Spleen (tissue), 11 donors: ENCODE data around the gene MYNN. TPM values are rescaled to one million over a fixed set of nuclear protein-coding genes. Genes with fewer than 3 reads are reported as not detected.

Experiments
- DNase-seq: peaks from one replicate; pipeline ENCODE4 v3.0.0-alpha.2; 2020
- H3K27ac ChIP-seq, 8 donors: fragments of 200-600 bp; sonication (generic) in 7 of 8; 1 replicate in 4 of 8; 2 replicates in 4 of 8; pipeline versions ENCODE4 v1.5.0 to v1.8.0; 2016 to 2021; ENCODE audit warnings: inconsistent platforms in 4 of 8, mild to moderate bottlenecking in 4 of 8, moderate library complexity in 1 of 8
- H3K27me3 ChIP-seq, 7 donors: fragments of 200-600 bp; sonication (generic) in 6 of 7; replicated peaks in 1 of 7; 1 replicate in 4 of 7; 2 replicates in 3 of 7; pipeline versions ENCODE4 v1.5.0 to v1.8.0; 2016 to 2021; ENCODE audit warnings: inconsistent platforms in 3 of 7, mild to moderate bottlenecking in 1 of 7
- H3K36me3 ChIP-seq, 6 donors: fragments of 200-600 bp; sonication (generic) in 5 of 6; 1 replicate in 4 of 6; 2 replicates in 2 of 6; pipeline versions ENCODE4 v1.5.0 to v1.8.0; 2016 to 2021; ENCODE audit warnings: inconsistent platforms in 2 of 6
- H3K4me1 ChIP-seq, 6 donors: fragments of 200-600 bp; sonication (generic) in 5 of 6; 1 replicate in 3 of 6; 2 replicates in 3 of 6; pipeline versions ENCODE4 v1.5.0 to v1.8.0; 2016 to 2021; ENCODE audit warnings: inconsistent platforms in 3 of 6
- H3K4me3 ChIP-seq, 8 donors: fragments of 200-600 bp; sonication (generic) in 7 of 8; 1 replicate in 4 of 8; 2 replicates in 4 of 8; pipeline versions ENCODE4 v1.5.0 to v1.8.0; 2016 to 2021; ENCODE audit warnings: inconsistent platforms in 4 of 8, mild to moderate bottlenecking in 4 of 8, moderate library complexity in 2 of 8
- H3K9me3 ChIP-seq, 8 donors: fragments of 200-600 bp; sonication (generic) in 7 of 8; 1 replicate in 4 of 8; 2 replicates in 4 of 8; pipeline versions ENCODE4 v1.5.0 to v1.8.0; 2016 to 2021; ENCODE audit warnings: inconsistent platforms in 4 of 8
- POLR2A ChIP-seq, 3 donors: fragments of 450-650 bp; IDR thresholded peaks; one replicate each; pipeline ENCODE4 v1.5.1; 2017; ENCODE audit warnings: antibody characterized with exemption in 3 of 3, mild to moderate bottlenecking in 1 of 3
- POLR2AphosphoS5 ChIP-seq, 3 donors: sonication (generic); formaldehyde crosslinking; IDR thresholded peaks; one replicate each; pipeline ENCODE4 v1.5.1; 2017; ENCODE audit warnings: antibody characterized with exemption in 3 of 3
- WGBS, 5 donors: extraction: QIAGEN DNeasy Blood & Tissue Kit in 3 of 5; methylation state at CpG; one replicate each; pipeline versions ENCODE4 v1.1.5 to v1.1.7; 2013 to 2018; 5-methylcytosine and 5-hydroxymethylcytosine counted together
- intact Hi-C: fragments of 100-400 bp; cut with DNase I; formaldehyde crosslinking; loops from one replicate; pipeline ENCODE4 v1.15.0; 2023; ENCODE audit warnings: low total_unique reads
- polyA plus RNA-seq, 3 donors: library from polyadenylated mRNA; stranded (reverse); fragments of 200-250 nt; gene quantifications; one replicate each; pipeline ENCODE4 v1.2.1, GENCODE V29; 2013
- total RNA-seq, 7 donors: library from RNA; depleted of rRNA in 3 of 7; stranded (reverse); fragments of >200 nt in 3 of 7; fragmentation: NEBNext Ultra II Directional in 4 of 7; extraction: Animal tissue kit (Norgen Biotek cat#: 25700) in 4 of 7; gene quantifications; one replicate each; pipeline versions ENCODE4 v1.1.0 to v1.2.1, GENCODE V29; 2016 to 2021
- TF ChIP-seq, protein P1 (sequence below), 11 experiments: fragments of 200-600 bp in 7 of 11; fragments of 450-650 bp in 4 of 11; sonication (generic) in 4 of 11; IDR thresholded peaks in 8 of 11; conservative IDR thresholded peaks in 3 of 11; 1 replicate in 7 of 11; 2 replicates in 4 of 11; pipeline versions ENCODE4 v1.4.0 to v1.8.0; 2016 to 2021; ENCODE audit warnings: antibody characterized with exemption in 11 of 11, inconsistent platforms in 4 of 11, mild to moderate bottlenecking in 1 of 11
- donor health status: healthy with polysubstance abuse.
- donor health status: DM: no; HTN: no; CAD: no; lungs with moderate emphysema.
- donor health status: DM: no; HTN: no; CAD: no.
- donor health status: Bipolar disorder and iron deficiency.
- donor health status: healthy.
- donor health status: DM: no; HTN: no; CAD: no.
- donor health status: DM: yes; HTN: yes; CAD: no.

Gene MYNN
- total and polyA plus RNA-seq, 10 donors: 8.3 to 21.8 (median 16.0) TPM

DNA sequence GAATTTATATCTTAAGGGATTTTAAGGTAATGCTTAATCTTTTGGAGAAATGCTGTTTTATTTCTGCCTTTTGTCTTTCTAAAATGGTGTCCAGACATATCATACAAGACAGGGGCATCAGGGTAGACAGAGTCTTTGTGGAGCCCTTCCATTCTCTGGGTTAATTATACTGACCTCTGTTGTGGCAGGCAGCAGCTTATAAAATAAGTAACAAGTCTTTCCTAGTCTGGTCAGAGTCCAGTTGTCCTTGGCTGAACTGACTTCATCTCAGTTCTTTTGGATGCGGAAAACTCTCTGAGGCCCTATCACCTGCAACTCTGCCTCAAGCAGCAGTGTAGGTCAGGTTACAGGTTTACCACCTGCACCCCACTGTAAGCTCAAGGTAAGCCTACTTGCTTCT, 19.2 kb downstream of the MYNN start:
- no peak for DNase-seq
- intact Hi-C loops: no loop called here
- Histone ChIP-seq H3K27ac (no peak overlapping the region), H3K4me3 (no peak overlapping the region), H3K36me3 (peaks cover 0 to 63% (median 23%) of the 10 kb centered on the region in 6 donors), H3K9me3 (no peaks in the 10 kb centered on the region), H3K27me3 (no peaks in the 10 kb centered on the region), H3K4me1 (no peaks in the 10 kb centered on the region)
- TF ChIP-seq POLR2AphosphoS5 (IDR thresholded peaks at IDR 0.05) (no peak), POLR2A (IDR thresholded peaks at IDR 0.05) (no peak)
- TF ChIP-seq, protein P1, sequence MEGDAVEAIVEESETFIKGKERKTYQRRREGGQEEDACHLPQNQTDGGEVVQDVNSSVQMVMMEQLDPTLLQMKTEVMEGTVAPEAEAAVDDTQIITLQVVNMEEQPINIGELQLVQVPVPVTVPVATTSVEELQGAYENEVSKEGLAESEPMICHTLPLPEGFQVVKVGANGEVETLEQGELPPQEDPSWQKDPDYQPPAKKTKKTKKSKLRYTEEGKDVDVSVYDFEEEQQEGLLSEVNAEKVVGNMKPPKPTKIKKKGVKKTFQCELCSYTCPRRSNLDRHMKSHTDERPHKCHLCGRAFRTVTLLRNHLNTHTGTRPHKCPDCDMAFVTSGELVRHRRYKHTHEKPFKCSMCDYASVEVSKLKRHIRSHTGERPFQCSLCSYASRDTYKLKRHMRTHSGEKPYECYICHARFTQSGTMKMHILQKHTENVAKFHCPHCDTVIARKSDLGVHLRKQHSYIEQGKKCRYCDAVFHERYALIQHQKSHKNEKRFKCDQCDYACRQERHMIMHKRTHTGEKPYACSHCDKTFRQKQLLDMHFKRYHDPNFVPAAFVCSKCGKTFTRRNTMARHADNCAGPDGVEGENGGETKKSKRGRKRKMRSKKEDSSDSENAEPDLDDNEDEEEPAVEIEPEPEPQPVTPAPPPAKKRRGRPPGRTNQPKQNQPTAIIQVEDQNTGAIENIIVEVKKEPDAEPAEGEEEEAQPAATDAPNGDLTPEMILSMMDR (IDR thresholded peaks at IDR 0.05 in 8 of 11, conservative IDR thresholded peaks at IDR 0.05 in 3 of 11): no peak
- 95 to 100% (median 100%) methylated on average over 1 of the region's 1 CpG for WGBS, 5 donors

DNA sequence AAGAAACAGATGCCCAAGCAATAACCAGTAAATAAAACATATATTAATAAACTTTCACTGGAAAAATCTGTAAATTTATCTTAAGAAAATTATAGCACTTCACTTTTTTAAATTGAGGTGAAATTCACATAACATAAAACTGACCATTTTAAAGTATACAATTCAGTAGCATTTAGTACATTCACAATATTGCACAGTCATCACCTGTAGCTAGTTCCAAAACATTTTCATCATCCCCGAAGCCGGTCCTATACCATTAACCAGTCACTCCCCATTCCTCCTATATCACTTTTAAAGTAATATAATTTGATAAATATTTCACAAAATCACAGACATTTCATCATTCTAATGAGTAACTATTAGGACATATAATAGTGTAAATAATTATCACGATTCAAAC, 31.5 kb downstream of the MYNN start:
- no peak for TF ChIP-seq POLR2A (IDR thresholded peaks at IDR 0.05)
- TF ChIP-seq, protein P1 (IDR thresholded peaks at IDR 0.05 in 8 of 11, conservative IDR thresholded peaks at IDR 0.05 in 3 of 11): no peak
- no peak for TF ChIP-seq POLR2AphosphoS5 (IDR thresholded peaks at IDR 0.05)
- H3K9me3 ChIP-seq: no peaks in the 10 kb centered on the region
- no peak overlapping the region for H3K27ac ChIP-seq
- peaks cover 0 to 4% (median 0%) of the 10 kb centered on the region in 6 donors for H3K4me1 ChIP-seq
- H3K4me3 ChIP-seq: no peak overlapping the region
- H3K36me3 ChIP-seq: peaks cover 0 to 16% (median 0%) of the 10 kb centered on the region in 6 donors
- DNase-seq: no peak
- intact Hi-C loops: no loop called here
- no peaks in the 10 kb centered on the region for H3K27me3 ChIP-seq
- 90 to 97% (median 94%) methylated on average over 3 of the region's 3 CpGs for WGBS, 5 donors

DNA sequence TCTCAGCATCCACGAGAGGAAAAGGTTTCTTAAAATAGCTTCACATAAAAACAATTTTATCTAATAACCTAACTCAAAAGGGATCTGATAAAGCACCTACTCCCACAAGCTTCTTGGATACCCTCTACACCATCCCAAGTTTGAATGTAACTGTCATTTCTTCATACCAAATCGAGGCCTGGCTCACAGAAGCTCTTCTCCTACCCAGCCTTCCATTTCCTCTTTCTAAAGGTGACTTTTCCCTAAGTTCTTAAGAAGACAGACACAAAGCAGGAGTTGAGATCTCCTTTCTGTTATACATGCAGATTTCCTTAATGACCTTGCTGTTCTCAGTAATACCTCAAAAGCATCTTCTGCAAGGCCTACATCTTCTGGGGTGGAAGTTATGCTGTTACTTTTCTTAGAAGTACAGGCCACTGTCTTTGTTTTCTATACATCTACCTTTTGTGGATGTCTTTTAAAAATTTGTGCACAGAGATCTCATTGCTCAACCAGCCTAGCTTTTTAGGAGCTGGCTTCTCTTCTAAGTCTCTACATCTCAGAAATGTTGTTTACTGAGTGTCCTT, 36.1 kb downstream of the MYNN start:
- intact Hi-C loops: no loop called here
- Histone ChIP-seq H3K36me3 (no peaks in the 10 kb centered on the region), H3K27ac (no peak overlapping the region), H3K4me3 (no peak overlapping the region), H3K9me3 (no peaks in the 10 kb centered on the region), H3K4me1 (peaks cover 6 to 36% (median 27%) of the 10 kb centered on the region in 6 donors), H3K27me3 (no peaks in the 10 kb centered on the region)
- WGBS, 5 donors: 25 to 48% (median 30%) methylated on average over 2 of the region's 2 CpGs
- DNase-seq: no peak
- TF ChIP-seq POLR2A (IDR thresholded peaks at IDR 0.05): no peak
- TF ChIP-seq, protein P1 (IDR thresholded peaks at IDR 0.05 in 8 of 11, conservative IDR thresholded peaks at IDR 0.05 in 3 of 11): no peak
- no peak for TF ChIP-seq POLR2AphosphoS5 (IDR thresholded peaks at IDR 0.05)

DNA sequence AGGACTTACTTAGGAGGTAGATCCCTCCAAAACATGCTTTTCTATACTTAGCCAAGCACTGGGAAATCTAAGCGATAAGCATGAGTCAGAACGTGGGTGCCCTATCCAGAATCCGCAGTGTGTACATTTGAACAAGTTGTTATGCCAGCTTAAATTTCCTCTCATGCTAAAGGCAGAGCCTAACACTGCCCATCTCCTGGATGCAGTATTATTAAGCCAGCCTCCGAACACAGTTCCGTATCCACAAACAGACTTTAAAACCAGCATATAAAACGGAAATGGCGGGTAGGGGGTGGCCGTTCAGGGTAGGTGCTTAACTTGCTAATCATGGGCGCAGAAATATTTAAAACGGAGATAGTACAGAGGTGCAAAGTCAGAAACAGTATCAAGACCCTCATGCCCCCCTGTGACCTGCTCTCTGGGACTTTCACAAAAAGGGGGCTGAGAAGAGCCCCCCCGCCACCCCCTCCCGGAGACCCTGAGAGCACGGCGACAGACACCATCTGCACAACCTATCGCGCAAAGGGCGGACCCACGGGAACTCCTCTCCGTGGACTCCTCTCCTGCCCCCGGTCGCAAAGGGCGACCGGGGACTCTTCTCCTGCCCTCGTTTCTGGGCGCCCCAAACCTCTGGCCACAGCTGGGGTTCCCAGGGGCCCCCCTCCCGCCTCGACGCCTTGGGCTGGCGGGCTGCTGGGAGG, 38.6 kb downstream of the MYNN start:
- WGBS, 5 donors: 3 to 29% (median 3%) methylated on average over 10 to 29 of the region's 29 CpGs
- DNase-seq: no peak
- peak overlapping the region; percentile 0 to 84 (median 77) for H3K27ac ChIP-seq
- intact Hi-C loops: no loop called here
- H3K27me3 ChIP-seq: no peaks in the 10 kb centered on the region
- peaks cover 0 to 16% (median 11%) of the 10 kb centered on the region in 8 donors for H3K9me3 ChIP-seq
- no peaks in the 10 kb centered on the region for H3K36me3 ChIP-seq
- TF ChIP-seq POLR2A (IDR thresholded peaks at IDR 0.05) (no peak), POLR2AphosphoS5 (IDR thresholded peaks at IDR 0.05) (no peak)
- TF ChIP-seq, protein P1 (IDR thresholded peaks at IDR 0.05 in 8 of 11, conservative IDR thresholded peaks at IDR 0.05 in 3 of 11): no peak
- peaks cover 6 to 38% (median 27%) of the 10 kb centered on the region in 6 donors for H3K4me1 ChIP-seq
- H3K4me3 ChIP-seq: peak overlapping the region; percentile 49 to 86 (median 64)
